GM12801 (cell line): ENCODE measurements around the gene PSKH1.

Experiments
- TF ChIP-seq, protein P1 (sequence below): IDR thresholded peaks from one replicate; pipeline ENCODE4 v1.5.1; 2011; ENCODE audit warnings: control low read depth; ENCODE audit not compliant: insufficient read length; ENCODE audit errors: extremely low read depth

The PSKH1 gene

GRCh38 chr16:67936124-67936879, 43.2 kb downstream of the PSKH1 start, which contains the start of gene PSMB10:
TSS of gene PSMB10 (minus strand) at chr16:67936850. CDS start at chr16:67936749, 101 bp downstream.
- TF ChIP-seq, protein P1, sequence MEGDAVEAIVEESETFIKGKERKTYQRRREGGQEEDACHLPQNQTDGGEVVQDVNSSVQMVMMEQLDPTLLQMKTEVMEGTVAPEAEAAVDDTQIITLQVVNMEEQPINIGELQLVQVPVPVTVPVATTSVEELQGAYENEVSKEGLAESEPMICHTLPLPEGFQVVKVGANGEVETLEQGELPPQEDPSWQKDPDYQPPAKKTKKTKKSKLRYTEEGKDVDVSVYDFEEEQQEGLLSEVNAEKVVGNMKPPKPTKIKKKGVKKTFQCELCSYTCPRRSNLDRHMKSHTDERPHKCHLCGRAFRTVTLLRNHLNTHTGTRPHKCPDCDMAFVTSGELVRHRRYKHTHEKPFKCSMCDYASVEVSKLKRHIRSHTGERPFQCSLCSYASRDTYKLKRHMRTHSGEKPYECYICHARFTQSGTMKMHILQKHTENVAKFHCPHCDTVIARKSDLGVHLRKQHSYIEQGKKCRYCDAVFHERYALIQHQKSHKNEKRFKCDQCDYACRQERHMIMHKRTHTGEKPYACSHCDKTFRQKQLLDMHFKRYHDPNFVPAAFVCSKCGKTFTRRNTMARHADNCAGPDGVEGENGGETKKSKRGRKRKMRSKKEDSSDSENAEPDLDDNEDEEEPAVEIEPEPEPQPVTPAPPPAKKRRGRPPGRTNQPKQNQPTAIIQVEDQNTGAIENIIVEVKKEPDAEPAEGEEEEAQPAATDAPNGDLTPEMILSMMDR: no peak

- TF ChIP-seq, protein P1: no peak
Observed at GRCh38 chr16:67936880-67937605, 44.0 kb downstream of the PSKH1 start.

GRCh38 chr16:67939507-67940445, 46.7 kb downstream of the PSKH1 start:
- TF ChIP-seq, protein P1: no peak

- TF ChIP-seq, protein P1: no peak
Observed at GRCh38 chr16:67940446-67941089, 47.5 kb downstream of the PSKH1 start.

- TF ChIP-seq, protein P1: no peak
Observed at GRCh38 chr16:67941469-67942199, 48.6 kb downstream of the PSKH1 start.

GRCh38 chr16:67942200-67942509, 49.1 kb downstream of the PSKH1 start:
- TF ChIP-seq, protein P1: no peak
